Bone marrow (tissue), 2 donors: ENCODE measurements around the gene MAPK14.
"Not testable (repeated sequence)": the region's sequence is repeated elsewhere in the genome, so short reads cannot be mapped to it uniquely, and the experiment has no call there.

Experiments
- DNase-seq, 2 donors: peaks; one replicate each; lab custom pipeline; 2025; lab: John Stamatoyannopoulos, UW

The MAPK14 gene

GRCh38 chr6:36027501-36028087, at the start of gene MAPK14:
Gene MAPK14 (plus strand): TSS chr6:36027808. CDS start chr6:36028158, 350 bp downstream.
- DNase-seq = peak; percentile 87 to 99

GRCh38 chr6:35980126-35980525, 47.5 kb upstream of the MAPK14 start:
- not testable (repeated sequence) for DNase-seq

- no peak for DNase-seq
These were observed 46.5 kb upstream of the MAPK14 start for GRCh38 chr6:35980991-35981645.

GRCh38 chr6:35984701-35985100, 42.9 kb upstream of the MAPK14 start:
- DNase-seq = no peak

- DNase-seq = not testable (repeated sequence)
These were observed 39.6 kb upstream of the MAPK14 start for GRCh38 chr6:35988047-35988446.

- DNase-seq = no peak
These were observed 34.5 kb upstream of the MAPK14 start for GRCh38 chr6:35993150-35993549.

GRCh38 chr6:36000451-36000850, 27.2 kb upstream of the MAPK14 start:
- no peak for DNase-seq

- no peak for DNase-seq
These were observed 11.9 kb upstream of the MAPK14 start for GRCh38 chr6:36015666-36016065.

GRCh38 chr6:36018339-36018738, 9.3 kb upstream of the MAPK14 start:
- DNase-seq = no peak

GRCh38 chr6:36019167-36019566, 8.4 kb upstream of the MAPK14 start:
- DNase-seq = no peak

- DNase-seq = no peak
These were observed 7.5 kb upstream of the MAPK14 start for GRCh38 chr6:36020154-36020553.

GRCh38 chr6:36023996-36024795, 3.4 kb upstream of the MAPK14 start, which contains the start of gene SLC26A8:
Gene SLC26A8 (minus strand): TSS chr6:36024641. CDS start chr6:36019707, 4,934 bp downstream.
- DNase-seq = no peak

- DNase-seq = no peak
These were observed 2.2 kb upstream of the MAPK14 start for GRCh38 chr6:36025260-36025931.

- DNase-seq = no peak
These were observed 1.7 kb upstream of the MAPK14 start for GRCh38 chr6:36025932-36026327.

GRCh38 chr6:36028088-36028876, 674 bp downstream of the MAPK14 start:
- peak in 1 of 2 donors; percentile 58 for DNase-seq

GRCh38 chr6:36028877-36029324, 1.3 kb downstream of the MAPK14 start:
- peak; percentile 37 to 92 for DNase-seq

- no peak for DNase-seq
These were observed 1.9 kb downstream of the MAPK14 start for GRCh38 chr6:36029464-36029863.

GRCh38 chr6:36032261-36032660, 4.7 kb downstream of the MAPK14 start:
- DNase-seq = peak in 1 of 2 donors; percentile 56

- not testable (repeated sequence) for DNase-seq
These were observed 5.5 kb downstream of the MAPK14 start for GRCh38 chr6:36033144-36033543.

GRCh38 chr6:36033935-36034334, 6.3 kb downstream of the MAPK14 start:
- DNase-seq = peak in 1 of 2 donors; percentile 44

- DNase-seq = no peak
These were observed 6.8 kb downstream of the MAPK14 start for GRCh38 chr6:36034441-36034840.
